H9 (cell line): ENCODE measurements around the gene CLMN. TPM values are rescaled to one million over a fixed set of nuclear protein-coding genes. Genes with fewer than 3 reads are reported as not detected.

ENCODE experiments used
- DNase-seq: peaks from one replicate; pipeline ENCODE4 v3.0.0-alpha.2; 2017
- H2AFZ ChIP-seq: one replicate; pipeline ENCODE4 v1.6.1; 2013; ENCODE audit warnings: mild to moderate bottlenecking, low read length, control low read depth, moderate library complexity
- H2AK5ac ChIP-seq: 2 replicates; pipeline ENCODE4 v1.6.1; 2013; ENCODE audit warnings: low read length, control low read depth, mixed read lengths; ENCODE audit not compliant: insufficient read length
- H2BK120ac ChIP-seq: one replicate; pipeline ENCODE4 v1.6.1; 2013; ENCODE audit warnings: low read depth, mild to moderate bottlenecking, low read length, control low read depth, inconsistent platforms; ENCODE audit not compliant: poor library complexity, severe bottlenecking
- H2BK12ac ChIP-seq: 2 replicates; pipeline ENCODE4 v1.6.1; 2013; ENCODE audit warnings: low read length, control low read depth, mixed read lengths, low read depth; ENCODE audit not compliant: insufficient read length
- H2BK15ac ChIP-seq: 2 replicates; pipeline ENCODE4 v1.6.1; 2013; ENCODE audit warnings: low read depth, low read length, control low read depth
- H2BK20ac ChIP-seq: one replicate; pipeline ENCODE4 v1.6.1; 2013; ENCODE audit warnings: low read depth, mild to moderate bottlenecking, low read length, control low read depth, inconsistent platforms; ENCODE audit not compliant: poor library complexity, severe bottlenecking
- H2BK5ac ChIP-seq: 2 replicates; pipeline ENCODE4 v1.6.1; 2013; ENCODE audit warnings: low read length, control low read depth, mixed read lengths; ENCODE audit not compliant: insufficient read length
- H3K14ac ChIP-seq: 2 replicates; pipeline ENCODE4 v1.6.1; 2013; ENCODE audit warnings: low read length, control low read depth; ENCODE audit not compliant: insufficient read depth
- H3K18ac ChIP-seq: 2 replicates; pipeline ENCODE4 v1.6.1; 2013; ENCODE audit warnings: low read depth, mild to moderate bottlenecking, mixed read lengths, low read length, control low read depth; ENCODE audit not compliant: insufficient read length
- H3K23ac ChIP-seq: 2 replicates; pipeline ENCODE4 v1.6.1; 2013; ENCODE audit warnings: low read length, control low read depth, mixed read lengths, low read depth; ENCODE audit not compliant: insufficient read length
- H3K23me2 ChIP-seq: 2 replicates; pipeline ENCODE4 v1.6.1; 2013; ENCODE audit warnings: low read depth, mild to moderate bottlenecking, mixed read lengths, low read length, control low read depth; ENCODE audit not compliant: insufficient read length, poor library complexity, severe bottlenecking
- H3K27ac ChIP-seq: 2 replicates; pipeline ENCODE4 v1.5.1; 2013; ENCODE audit warnings: low read length, control low read depth, mixed read lengths, low read depth; ENCODE audit not compliant: insufficient read length
- H3K27me3 ChIP-seq: 2 replicates; pipeline ENCODE4 v1.6.1; 2013; ENCODE audit warnings: low read length, control low read depth, inconsistent platforms; ENCODE audit not compliant: insufficient read depth
- H3K4ac ChIP-seq: 2 replicates; pipeline ENCODE4 v1.6.1; 2013; ENCODE audit warnings: low read depth, mild to moderate bottlenecking, control low read depth, inconsistent platforms, low read length, moderate library complexity
- H3K4me1 ChIP-seq: 2 replicates; pipeline ENCODE4 v1.6.1; 2013; ENCODE audit warnings: low read length, control low read depth, inconsistent platforms; ENCODE audit not compliant: insufficient read depth
- H3K4me2 ChIP-seq: 2 replicates; pipeline ENCODE4 v1.6.1; 2013; ENCODE audit warnings: low read length, control low read depth, mixed read lengths; ENCODE audit not compliant: insufficient read length, insufficient read depth
- H3K56ac ChIP-seq: 2 replicates; pipeline ENCODE4 v1.6.1; 2013; ENCODE audit warnings: low read depth, mild to moderate bottlenecking, mixed read lengths, low read length, control low read depth; ENCODE audit not compliant: insufficient read length
- H3K79me1 ChIP-seq: 2 replicates; pipeline ENCODE4 v1.6.1; 2013; ENCODE audit warnings: low read depth, mild to moderate bottlenecking, moderate library complexity, low read length, control low read depth, inconsistent platforms; ENCODE audit not compliant: insufficient read depth, poor library complexity, severe bottlenecking
- H3K79me2 ChIP-seq: 2 replicates; pipeline ENCODE4 v1.6.1; 2013; ENCODE audit warnings: low read length, control low read depth, inconsistent platforms; ENCODE audit not compliant: insufficient read depth
- H3K9ac ChIP-seq: 2 replicates; pipeline ENCODE4 v1.6.1; 2013; ENCODE audit warnings: low read length, control low read depth, mixed read lengths; ENCODE audit not compliant: insufficient read length; ENCODE audit errors: extremely low read depth
- H3K9me3 ChIP-seq: one replicate; pipeline ENCODE4 v1.6.1; 2013; ENCODE audit warnings: low read depth, low read length, inconsistent platforms; ENCODE audit not compliant: control insufficient read depth
- H3T11ph ChIP-seq: one replicate; pipeline ENCODE4 v1.6.1; 2013; ENCODE audit warnings: mild to moderate bottlenecking, low read length, control low read depth, inconsistent platforms
- H4K20me1 ChIP-seq: one replicate; pipeline ENCODE4 v1.6.1; 2013; ENCODE audit not compliant: control insufficient read depth, insufficient read length, insufficient read depth
- H4K5ac ChIP-seq: 2 replicates; pipeline ENCODE4 v1.6.1; 2013; ENCODE audit warnings: low read depth, mild to moderate bottlenecking, mixed read lengths, low read length, control low read depth; ENCODE audit not compliant: insufficient read length
- H4K8ac ChIP-seq: replicated peaks from 2 replicates; pipeline ENCODE4 v1.6.1; 2013; ENCODE audit warnings: low read length, control low read depth, mixed read lengths, low read depth; ENCODE audit not compliant: insufficient read length
- H4K91ac ChIP-seq: 2 replicates; pipeline ENCODE4 v1.6.1; 2013; ENCODE audit warnings: low read depth, mild to moderate bottlenecking, moderate library complexity, mixed read lengths, low read length, control low read depth; ENCODE audit not compliant: insufficient read length
- H3K27ac Mint-ChIP-seq, 3 experiments: 2 replicates in 2 of 3; 3 replicates in 1 of 3; pipeline ENCODE4 v1.8.0; 2020 to 2021; ENCODE audit warnings: mixed read lengths in 3 of 3, mild to moderate bottlenecking in 1 of 3, moderate library complexity in 1 of 3
- H3K27me3 Mint-ChIP-seq: 2 replicates; pipeline ENCODE4 v1.8.0; 2021; ENCODE audit warnings: low read depth, mild to moderate bottlenecking, moderate library complexity, mixed read lengths
- H3K36me3 Mint-ChIP-seq, 3 experiments: 2 replicates in 2 of 3; 3 replicates in 1 of 3; pipeline ENCODE4 v1.8.0; 2020 to 2021; ENCODE audit warnings: low read depth in 3 of 3, mixed read lengths in 3 of 3; ENCODE audit not compliant: insufficient read depth in 1 of 3
- H3K4me1 Mint-ChIP-seq, 2 experiments: 2 replicates each; pipeline ENCODE4 v1.8.0; 2020; ENCODE audit warnings: mixed read lengths in 2 of 2
- H3K4me3 Mint-ChIP-seq, 2 experiments: 2 replicates in 1 of 2; 3 replicates in 1 of 2; pipeline ENCODE4 v1.8.0; 2020 to 2021; ENCODE audit warnings: mild to moderate bottlenecking in 2 of 2, mixed read lengths in 2 of 2, moderate library complexity in 1 of 2
- H3K9me3 Mint-ChIP-seq, 2 experiments: 2 replicates in 1 of 2; 3 replicates in 1 of 2; pipeline ENCODE4 v1.8.0; 2020; ENCODE audit warnings: mild to moderate bottlenecking in 2 of 2, mixed read lengths in 2 of 2, moderate library complexity in 1 of 2
- CTCF ChIP-seq: fragments of 200-600 bp; sonication (generic); conservative IDR thresholded peaks from 3 replicates; pipeline ENCODE4 v1.8.0; 2021; ENCODE audit warnings: antibody characterized with exemption, mild to moderate bottlenecking
- WGBS: extraction: QIAGEN DNeasy Blood & Tissue Kit; methylation state at CpG from one replicate; pipeline ENCODE4 v1.1.7; 2013; ENCODE audit warnings: missing lambda C conversion rate, low lambda C conversion rate, mixed read lengths; ENCODE audit not compliant: insufficient read length; ENCODE audit errors: extremely low coverage; 5-methylcytosine and 5-hydroxymethylcytosine counted together
- total RNA-seq: library from RNA; stranded (reverse); gene quantifications from 2 replicates; pipeline ENCODE4 v1.2.1, GENCODE V29; 2021

CLMN gene
- total RNA-seq, 1 experiment from 2014 or later = 7.6 TPM

GRCh38 chr14:95146079-95146771, 173.5 kb downstream of the CLMN start:
- peak overlapping the region in 2 of 3 experiments; percentile 89 to 91; a peak in 4 of 7 replicates for H3K27ac Mint-ChIP-seq
- H2AFZ ChIP-seq = no peak overlapping the region
- no peak overlapping the region for H4K5ac ChIP-seq

More at GRCh38 chr14:95146079-95146771, 173.5 kb downstream of the CLMN start:
- Histone ChIP-seq H2BK12ac (no peak overlapping the region), H3K23ac (no peak overlapping the region), H2BK15ac (no peak overlapping the region), H3K4me1 (peaks cover 12% of the 10 kb centered on the region; the same call in 1 of the 2 replicates), H3K4ac (no peak overlapping the region), H4K20me1 (no peaks in the 10 kb centered on the region), H3K79me2 (peaks cover 18% of the 10 kb centered on the region; the same call in 1 of the 2 replicates), H3K23me2 (no peaks in the 10 kb centered on the region), H3K27me3 (no peaks in the 10 kb centered on the region), H3K4me2 (no peak overlapping the region), H2BK20ac (no peak overlapping the region), H4K8ac (no peak overlapping the region), H2AK5ac (no peak overlapping the region), H3K18ac (no peak overlapping the region), H3K14ac (no peak overlapping the region; the same call in 1 of the 2 replicates), H3K79me1 (no peaks in the 10 kb centered on the region), H2BK120ac (no peak overlapping the region), H3K9me3 (no peaks in the 10 kb centered on the region), H3K27ac (no peak overlapping the region), H2BK5ac (no peak overlapping the region), H3T11ph (no peak overlapping the region), H4K91ac (no peak overlapping the region), H3K56ac (no peak overlapping the region), H3K9ac (no peak overlapping the region)
- Mint-ChIP-seq H3K4me1 (peaks cover 69 to 82% of the 10 kb centered on the region in 2 experiments), H3K9me3 (peaks cover 5 to 16% of the 10 kb centered on the region in 2 experiments; a peak in 4 of 5 replicates), H3K27me3 (no peaks in the 10 kb centered on the region), H3K4me3 (no peak overlapping the region), H3K36me3 (peaks cover 3 to 17% (median 14%) of the 10 kb centered on the region in 3 experiments)
- no peak for DNase-seq
- TF ChIP-seq CTCF = no peak
- no CpG with 5 or more reads among the region's 10 CpGs for WGBS
